Measurements from ENCODE around the gene MCF2L.

GRCh38 chr13:113138792-113139551, 170.0 kb downstream of the MCF2L start:
- TF ChIP-seq, protein P1, sequence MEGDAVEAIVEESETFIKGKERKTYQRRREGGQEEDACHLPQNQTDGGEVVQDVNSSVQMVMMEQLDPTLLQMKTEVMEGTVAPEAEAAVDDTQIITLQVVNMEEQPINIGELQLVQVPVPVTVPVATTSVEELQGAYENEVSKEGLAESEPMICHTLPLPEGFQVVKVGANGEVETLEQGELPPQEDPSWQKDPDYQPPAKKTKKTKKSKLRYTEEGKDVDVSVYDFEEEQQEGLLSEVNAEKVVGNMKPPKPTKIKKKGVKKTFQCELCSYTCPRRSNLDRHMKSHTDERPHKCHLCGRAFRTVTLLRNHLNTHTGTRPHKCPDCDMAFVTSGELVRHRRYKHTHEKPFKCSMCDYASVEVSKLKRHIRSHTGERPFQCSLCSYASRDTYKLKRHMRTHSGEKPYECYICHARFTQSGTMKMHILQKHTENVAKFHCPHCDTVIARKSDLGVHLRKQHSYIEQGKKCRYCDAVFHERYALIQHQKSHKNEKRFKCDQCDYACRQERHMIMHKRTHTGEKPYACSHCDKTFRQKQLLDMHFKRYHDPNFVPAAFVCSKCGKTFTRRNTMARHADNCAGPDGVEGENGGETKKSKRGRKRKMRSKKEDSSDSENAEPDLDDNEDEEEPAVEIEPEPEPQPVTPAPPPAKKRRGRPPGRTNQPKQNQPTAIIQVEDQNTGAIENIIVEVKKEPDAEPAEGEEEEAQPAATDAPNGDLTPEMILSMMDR (IDR thresholded peaks at IDR 0.05): no peak
- TF ChIP-seq POLR2A (IDR thresholded peaks at IDR 0.05) (no peak), POLR2AphosphoS5 (IDR thresholded peaks at IDR 0.05) (no peak)

Measured in breast epithelium (tissue), 3 donors.